T follicular helper cell (primary cell): ENCODE measurements around the gene CD207.
"Not testable (repeated sequence)": the region's sequence is repeated elsewhere in the genome, so short reads cannot be mapped to it uniquely, and the experiment has no call there.

Experiments used
- DNase-seq: peaks from one replicate; pipeline ENCODE4 v3.0.0-alpha.2; 2020; ENCODE audit warnings: low read depth

Gene CD207

DNA sequence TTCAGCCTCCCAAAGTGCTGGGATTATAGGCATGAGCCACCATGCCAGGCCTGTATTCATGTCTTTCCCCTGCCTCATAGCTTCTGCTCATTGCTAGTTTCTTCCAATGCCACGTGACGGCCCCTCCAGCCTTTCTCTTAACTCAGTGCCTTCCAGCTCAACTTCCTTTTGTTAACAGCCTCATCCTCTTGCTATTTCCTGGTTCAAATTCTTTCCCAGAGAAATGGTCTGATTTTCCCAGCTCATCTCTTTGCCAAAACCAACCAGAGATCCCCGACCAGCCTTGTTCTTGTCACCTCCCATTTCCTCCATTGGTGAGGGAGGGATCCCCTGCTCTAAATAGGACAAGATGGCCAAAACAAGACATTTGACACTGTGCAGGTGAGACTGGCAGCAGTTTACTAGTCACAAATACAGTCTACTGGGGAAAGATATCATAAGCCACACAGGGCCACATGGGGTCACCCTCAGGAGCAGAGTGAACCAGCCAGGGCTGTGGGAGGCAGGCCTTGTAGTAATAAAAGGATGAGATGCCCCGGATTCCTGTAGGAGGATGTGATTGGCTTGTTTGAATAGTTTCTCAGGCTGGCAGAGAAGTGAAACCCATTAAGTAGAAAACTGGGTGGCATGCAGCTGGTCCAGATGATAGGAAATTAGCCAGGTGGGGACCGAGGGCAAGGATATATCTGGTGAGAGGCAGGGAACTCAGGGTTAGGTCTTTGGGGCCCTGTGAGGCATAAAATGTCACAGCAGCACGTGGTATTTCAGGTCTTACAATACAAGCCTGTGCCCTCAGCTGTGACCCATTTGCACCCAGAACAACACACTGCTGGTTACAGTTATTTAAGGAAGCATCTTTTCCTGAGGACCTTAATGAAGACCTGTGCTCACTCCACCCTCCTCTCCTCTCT lies 6.4 kb downstream of the CD207 start:
- no peak for DNase-seq

DNA sequence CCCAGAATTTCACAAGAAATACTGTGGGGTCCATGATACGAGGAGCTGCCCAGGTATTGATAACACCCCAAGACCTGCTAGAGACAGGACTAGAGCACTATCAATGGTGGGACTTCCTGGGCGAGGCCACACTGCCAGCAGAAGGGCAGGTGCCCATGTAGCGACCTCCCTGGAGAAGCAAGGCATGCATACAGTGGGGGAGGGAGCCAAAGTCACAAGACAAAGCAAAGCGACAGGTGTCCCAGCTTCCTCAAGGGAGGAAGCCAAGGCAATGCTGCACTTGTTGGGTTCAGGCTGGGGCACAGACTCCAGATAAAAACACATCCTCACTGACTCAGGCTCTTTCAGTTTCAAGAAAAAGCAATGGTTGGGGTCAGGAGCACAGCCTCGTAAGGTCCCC lies 7.5 kb downstream of the CD207 start:
- no peak for DNase-seq

DNA sequence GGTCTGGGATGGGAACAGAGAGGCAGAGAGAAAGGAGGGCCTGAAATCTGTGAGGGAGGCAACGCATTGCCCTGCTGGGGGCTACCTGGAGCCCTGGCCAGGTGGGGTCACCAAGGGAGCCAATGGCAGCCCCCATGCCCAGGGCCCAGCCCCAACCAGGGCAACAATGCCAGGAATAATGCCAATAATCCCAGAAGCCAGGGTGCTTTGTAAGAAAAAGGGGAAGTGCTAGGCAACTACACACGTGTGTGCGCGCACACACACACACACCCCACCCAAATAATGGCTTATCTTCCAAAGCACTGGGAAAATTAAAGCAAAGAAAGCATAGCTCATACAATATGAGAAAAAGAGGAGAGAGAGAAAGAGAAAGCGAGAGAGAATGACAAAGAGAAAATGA lies 8.2 kb downstream of the CD207 start:
- DNase-seq, result no peak

DNA sequence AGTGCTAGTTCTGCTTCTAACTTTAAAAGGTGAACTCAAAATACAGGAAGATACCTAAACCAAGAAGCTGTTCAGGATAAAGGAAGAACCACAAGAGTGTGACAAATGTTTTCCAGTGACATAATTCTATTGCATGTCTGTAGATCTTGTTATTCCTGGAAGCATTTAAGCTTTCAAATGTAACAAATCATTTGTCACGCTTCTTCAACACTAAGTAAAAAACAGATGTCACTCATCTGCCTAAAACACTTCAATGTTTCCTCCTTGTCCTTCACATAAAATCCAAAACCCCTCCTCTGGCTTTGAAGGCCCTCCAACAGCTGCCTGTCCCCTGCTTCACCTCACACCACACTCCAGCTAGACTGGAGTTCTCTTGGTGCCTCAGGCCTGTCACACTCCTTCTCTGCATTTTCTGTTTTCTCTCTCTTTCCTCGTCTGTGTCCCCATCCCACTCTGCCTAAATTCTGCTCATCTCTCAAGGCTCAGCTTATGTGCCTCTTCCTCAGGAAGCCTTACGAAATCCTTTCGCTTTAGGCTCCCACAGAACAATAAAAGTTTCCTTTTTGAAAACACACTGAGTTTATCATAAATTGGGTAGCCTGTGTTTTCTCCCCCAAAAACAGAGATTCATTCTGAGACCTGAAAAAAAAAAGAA lies 8.8 kb downstream of the CD207 start:
- DNase-seq, result no peak

DNA sequence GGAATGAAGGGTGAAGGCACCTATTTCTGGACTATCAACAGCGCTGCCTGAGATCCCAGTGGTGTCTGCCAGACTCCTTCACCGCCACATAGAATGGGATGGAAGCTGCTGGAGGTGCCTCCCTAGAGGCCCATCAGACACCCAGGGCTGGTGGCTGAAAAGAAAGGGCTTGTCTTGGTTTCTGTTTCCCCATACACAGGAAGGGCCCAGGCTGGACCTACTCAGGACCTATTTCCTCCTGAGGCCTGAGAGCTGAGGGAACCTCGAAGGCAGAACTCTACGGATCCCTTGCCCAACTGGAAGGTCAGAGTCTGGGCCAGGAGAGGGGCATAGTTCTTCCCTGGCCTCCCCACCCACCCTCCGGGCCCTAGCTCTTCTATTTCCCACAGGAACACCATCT lies 12.4 kb downstream of the CD207 start:
- no peak for DNase-seq

DNA sequence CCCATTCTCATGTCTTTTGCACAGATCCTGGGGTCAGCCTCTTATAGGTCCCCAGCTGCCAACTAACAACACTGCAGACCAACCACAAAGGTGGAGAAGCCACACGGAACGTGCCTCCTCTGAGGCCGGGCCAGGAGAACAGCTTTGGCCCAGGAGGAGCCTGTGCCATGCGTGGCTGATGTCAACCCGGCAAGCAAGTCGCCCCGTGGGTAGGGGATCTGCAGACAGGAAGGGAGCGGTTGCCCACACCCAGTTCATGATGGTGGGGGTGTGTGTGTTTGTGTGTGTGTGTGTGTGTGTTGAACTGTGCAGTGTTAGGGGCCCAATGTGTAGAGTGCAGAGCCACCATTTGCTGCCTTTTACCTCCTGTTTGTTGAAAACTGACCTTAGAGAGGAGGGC lies 12.8 kb downstream of the CD207 start:
- no peak for DNase-seq

DNA sequence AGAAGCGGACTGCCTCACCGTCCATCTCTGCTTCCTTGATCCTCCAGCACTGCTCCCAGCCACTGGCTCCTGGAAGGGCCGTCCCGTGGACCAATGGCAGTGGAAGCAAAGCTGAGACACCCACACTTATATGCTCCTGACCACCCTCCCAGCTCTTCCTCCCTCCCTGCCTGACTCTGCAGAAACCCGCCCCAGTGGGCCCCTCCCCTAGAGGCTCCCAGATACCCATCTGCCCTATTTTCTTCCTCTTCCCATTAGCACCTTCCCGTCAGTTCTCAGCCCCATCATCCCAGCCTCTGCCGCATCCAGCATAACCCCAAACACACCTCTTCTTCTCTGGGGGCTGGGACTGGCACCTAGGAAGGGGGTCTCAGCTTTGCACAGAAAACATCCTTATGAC lies 15.1 kb downstream of the CD207 start, which contains the start of gene CLEC4F:
TSS of gene CLEC4F (minus strand) at position 101 of the 400 bp plus-strand sequence. CDS start at position 25, 76 bp downstream.
- DNase-seq, result no peak

DNA sequence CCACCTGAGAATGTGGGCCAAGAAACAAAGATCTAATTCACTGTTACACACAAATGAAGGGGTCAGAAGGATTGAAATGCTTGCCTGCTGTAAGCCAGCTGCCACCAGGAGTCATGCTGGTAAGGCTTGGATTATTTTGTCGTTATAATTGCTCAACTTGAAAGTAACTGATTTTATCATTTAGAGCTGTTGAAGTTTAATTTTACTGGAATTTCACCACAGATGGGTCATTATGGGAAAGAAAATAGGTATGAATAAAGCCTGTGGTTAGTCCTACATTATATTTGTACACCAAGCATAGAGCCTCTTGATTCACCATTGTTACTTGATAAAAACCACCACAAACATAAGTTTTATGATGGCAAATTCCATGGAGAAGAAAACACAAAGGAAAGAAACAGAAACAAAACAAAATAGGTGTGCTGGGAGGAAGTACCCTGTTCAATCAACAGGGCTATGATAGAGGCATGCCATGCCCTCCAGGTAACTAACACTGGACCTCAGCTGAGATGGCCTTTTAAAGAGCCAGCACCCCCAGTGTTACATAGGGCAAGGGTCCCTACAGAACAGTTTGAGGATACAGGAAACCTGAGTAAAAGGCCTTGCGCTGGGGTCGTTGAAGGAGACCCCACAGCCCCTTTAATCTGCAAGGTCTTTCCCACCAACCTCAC lies 18.2 kb downstream of the CD207 start:
- DNase-seq, result no peak

DNA sequence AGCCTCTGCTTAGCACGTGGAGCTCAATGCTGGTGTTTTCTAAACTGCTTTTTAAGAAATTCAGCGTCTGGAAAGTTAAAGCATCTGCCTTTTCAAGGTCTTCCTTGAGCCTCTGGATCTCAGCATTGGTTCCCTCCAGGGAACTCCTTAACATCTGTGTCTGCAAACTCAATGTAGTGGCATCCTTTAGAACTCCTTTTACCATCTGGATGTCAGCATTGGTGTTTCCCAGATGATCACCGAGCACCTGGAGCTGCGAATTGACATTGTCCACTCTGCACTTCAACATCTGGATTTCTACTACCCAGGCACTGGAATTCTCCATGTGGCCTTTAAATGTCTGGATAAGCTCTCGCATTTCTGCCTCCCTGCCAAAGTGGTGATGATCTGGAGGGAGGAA lies 18.9 kb downstream of the CD207 start:
- no peak for DNase-seq

DNA sequence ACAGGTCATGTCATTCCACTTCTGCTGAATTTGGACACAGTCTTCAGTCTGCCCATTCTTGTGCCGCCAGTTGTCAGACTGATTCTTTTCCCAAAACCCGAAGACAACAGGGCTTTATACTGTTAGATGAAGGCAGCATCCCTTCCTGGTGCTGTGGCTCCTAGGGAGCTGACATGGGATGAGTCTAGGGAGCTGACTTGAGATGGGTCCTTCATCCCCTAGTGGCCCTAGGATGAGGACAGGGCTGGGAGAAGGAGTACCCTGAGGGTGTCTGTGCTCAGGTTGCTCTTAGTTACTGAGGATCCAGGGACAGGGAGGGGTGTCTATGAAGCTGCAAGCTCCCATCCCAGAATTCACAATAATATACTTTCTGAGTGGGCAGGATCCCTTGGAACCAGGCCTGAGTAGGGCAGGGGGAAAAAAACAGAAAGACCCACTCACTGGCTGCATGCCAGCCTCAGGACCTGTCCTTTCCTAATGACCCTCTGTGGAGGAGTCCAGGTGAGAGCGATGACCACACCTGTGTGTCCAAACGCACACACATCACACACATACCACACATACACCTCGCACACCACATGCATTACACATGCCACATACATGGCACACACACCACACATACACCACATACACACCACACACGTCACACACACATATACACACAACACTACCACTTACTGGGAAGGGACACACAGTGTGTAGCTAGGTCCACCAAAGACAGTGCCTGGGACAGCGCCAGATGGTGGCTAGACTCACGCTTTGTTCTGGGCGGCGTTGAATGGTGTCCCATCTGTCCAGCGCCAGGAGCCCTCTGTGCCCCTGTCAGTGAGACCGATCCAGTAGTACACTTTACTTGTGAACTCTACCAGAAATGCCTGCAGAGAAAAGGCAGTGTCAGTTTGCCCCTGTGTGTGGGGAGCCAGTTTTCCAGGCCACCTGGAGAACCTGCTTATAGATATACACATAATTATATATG lies 26.3 kb downstream of the CD207 start:
- no peak for DNase-seq

DNA sequence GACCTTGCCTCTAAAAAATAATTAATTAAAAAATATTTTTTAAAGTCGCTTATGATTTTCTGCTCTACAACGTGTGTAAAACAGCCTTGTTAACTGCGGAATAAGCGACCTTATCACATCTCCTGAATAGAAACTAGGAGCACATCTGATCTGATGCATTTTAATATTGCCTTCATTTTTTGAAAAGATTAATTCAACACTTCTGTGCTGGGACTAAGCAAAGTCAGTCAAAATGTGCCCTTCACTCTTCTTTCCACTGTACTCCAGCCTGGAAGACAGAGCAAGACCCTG lies 27.8 kb downstream of the CD207 start:
- no peak for DNase-seq

DNA sequence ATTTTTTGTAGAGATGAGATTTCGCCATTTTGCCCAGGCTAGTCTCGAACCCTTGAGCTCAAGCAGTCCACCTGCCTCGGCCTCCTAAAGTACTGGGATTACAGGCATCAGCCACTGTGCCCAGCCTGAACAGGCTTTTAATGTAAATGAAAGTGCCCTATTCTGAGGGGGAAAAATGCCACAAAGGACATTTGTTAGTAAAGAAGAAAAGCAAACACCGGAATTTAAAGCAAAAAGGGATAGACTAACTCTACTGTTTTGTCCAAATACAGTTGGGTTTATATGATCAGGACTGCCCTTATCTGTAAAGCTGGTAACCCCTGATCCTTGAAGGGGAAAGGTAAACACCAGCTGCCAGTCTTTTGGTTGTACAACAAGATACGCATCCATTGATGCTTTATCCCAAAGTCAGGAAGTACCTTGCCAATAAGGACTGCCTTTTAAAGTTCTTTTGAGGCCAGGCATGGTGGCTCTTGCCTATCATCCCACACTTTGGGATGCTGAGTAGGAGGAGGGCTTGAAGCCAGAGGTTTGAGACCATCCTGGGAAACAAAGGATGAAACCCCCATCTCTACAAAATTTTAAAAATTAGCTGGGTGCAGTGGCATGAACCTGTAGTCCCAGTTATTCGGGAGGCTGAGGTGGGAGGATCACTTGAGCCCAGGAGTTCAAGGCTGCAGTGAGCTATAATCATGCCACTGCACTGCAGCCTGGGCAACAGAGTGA lies 28.4 kb downstream of the CD207 start:
- DNase-seq, result no peak

DNA sequence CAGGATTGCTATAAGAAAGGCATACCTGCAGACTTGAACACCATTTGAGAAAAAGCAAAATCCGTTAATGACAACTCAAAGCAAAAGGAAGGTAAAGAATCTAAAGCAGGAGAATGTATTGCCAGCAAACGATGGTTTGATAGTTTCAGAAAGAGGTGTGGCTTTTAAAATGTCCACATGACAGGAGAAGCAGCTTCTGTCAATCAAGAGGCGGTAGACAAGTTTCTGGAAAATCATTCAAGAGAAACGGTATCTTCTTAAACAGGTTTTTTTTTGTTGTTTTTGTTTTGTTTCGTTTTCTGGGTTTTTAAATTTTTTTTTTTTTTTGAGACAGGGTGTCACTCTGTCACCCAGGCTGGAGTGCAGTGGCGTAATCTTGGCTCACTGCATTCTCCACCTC lies 29.0 kb downstream of the CD207 start:
- no peak for DNase-seq

DNA sequence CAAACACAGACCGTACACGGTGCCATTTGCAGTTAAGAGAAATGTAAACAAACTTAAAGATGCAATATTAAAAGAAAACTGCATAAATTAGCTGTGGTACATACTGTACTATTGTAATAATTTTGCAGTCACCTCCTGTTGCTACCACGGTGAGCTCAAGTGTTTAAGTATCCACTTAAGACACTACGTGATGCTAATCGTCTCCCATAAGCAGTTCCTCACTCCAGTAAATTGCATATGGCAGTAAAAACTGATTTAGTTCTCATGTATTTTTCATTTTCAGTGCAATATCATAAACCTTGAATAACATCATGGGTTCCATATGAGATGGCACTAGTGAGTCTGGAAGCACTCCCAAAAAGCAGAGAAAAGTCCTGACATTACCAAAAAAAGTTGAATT lies 29.6 kb downstream of the CD207 start:
- DNase-seq, result no peak

DNA sequence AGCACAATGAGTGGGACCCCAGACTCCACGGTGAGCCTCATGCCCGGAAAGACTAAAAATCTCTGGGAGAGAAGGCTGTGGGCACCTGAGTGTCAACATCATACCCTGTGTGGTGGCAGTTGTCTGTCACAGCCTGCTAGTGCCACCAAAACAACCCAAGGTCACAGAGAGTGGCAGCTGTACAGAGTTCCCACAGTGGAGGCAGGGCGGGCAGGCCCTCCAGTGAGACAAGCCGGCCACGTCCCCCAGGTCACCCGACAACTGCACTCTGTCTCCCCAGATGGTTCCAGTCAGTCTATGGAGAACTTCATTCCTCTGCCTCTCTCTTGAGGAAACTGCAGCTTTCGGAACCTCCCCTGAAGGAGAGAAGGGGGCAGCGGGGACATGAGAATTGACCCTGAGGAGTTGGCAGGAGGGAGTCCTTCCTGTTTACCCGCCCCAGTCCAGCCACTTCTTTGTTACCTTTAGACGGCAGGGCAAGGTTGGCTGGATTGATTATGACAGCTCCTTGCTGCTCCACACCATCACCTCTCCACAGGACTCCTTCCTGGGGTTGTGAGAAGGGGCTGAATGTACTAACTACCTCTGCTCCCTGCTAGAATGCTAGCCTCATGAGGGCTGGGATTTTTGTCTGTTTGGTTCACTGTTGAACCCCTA lies 33.9 kb downstream of the CD207 start:
- no peak for DNase-seq

DNA sequence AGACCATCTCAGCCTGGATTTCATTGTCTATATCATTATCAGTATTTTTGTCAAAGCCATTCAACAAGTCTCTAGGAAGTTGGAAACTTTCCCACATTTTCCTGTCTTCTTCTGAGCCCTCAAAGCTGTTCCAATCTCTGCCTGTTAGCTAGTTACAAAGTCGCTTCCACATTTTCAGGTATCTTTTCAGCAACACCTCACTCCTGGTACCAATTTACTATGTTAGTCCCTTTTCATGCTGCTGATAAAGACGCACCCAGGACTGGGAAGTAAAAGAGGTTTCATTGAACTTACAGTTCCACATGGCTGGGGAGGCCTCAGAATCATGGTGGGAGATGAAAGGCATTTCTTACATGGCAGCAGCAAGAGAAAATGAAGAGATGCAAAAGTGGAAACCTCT lies 35.9 kb downstream of the CD207 start:
- no peak for DNase-seq

DNA sequence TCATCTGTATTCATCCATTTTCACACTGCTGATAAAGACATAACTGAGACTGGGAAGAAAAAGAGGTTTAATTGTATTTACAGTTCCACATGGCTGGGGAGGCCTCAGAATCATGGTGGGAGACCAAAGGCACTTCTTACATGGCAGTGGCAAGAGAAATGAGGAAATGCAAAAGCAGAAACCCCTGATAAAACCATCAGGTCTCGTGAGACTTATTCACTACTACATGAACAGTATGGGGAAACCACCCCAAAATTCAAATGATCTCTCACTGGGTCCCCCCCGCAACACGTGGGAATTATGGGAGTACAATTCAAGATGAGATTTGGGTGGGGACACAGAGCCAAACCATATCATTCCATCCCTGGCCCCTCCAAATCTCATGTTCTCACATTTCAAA lies 37.6 kb downstream of the CD207 start:
- DNase-seq, result not testable (repeated sequence)

DNA sequence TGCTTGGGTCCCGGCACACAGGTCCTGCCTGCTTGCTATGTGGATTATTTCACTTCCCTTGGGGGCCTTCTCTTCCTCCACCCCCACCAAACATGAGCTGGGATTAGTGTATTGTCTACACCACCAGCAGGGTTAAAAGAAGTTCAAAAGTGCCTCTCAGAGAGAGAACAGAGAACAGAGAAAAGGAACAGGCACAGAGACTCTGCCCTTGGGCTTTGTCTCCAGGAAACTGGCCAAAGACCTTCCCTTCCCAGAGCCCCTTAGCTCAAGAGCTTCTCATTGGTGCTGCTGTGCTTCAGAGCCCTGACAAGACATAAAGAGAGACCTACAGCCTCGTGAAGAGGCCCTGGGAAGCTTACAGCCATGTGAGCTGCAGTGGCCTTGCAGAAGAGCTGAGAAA lies 38.1 kb downstream of the CD207 start:
- DNase-seq, result no peak

DNA sequence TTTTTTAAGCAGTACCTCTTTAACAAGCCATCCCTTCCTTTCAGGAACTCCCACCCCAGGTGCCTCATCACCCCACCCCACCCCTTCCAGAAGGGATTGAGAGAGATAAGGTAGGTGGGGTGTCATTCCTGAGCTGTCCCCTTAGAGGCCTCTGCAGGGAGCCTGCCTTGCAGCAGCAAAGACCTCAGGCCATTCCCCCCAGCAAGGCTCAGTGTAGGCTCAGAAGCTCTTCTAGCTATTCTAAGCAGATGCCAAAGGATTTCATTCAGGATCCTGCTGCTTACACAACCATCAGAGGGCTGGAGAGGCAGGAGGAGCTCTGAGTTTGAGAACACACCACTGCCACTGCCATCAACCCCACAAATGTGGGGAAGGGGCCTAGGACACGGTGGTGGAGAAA lies 39.4 kb downstream of the CD207 start:
- no peak for DNase-seq

DNA sequence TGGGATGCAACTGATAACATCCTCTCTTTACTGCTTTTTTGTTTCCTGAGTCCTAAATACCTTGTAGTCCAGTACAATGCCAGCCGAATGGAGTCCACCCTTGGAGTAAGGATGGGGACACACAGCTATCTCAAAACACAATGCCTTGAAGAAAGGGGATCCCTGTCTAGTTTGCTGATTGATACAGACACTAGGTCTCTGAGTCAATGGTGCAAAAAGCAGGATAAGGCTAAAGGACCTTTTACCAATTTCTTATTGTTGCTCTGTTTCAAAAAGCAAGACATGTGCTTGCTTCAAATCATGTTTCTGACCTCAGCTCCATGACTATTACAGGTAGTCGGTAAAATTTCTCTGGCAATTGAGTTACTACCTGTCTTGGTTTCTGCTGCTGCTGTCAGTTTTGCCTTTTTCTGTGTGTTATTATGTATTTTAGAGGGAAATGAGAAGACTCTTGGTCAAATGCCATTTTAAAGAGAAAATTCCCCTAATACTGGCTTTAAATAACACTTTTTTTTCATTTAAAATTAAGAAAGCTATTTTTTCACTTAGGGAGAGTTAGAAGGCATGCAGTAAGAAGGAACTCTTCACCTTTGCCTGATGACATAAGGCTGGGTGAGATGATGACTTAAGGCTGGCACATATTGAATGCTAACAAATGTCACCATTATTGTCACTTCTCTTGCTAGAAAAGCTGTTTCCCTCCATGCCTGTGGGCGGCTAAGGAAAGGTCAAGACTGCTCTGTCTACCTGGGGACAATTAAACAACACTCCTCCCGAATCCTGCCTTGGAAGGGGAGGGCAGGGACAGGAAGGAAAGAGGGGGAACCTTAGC lies 40.2 kb downstream of the CD207 start:
- no peak for DNase-seq
